HCT116 (cell line): ENCODE measurements around the gene ATXN1. TPM values are rescaled to one million over a fixed set of nuclear protein-coding genes. Genes with fewer than 3 reads are reported as not detected.

Source experiments
- ATAC-seq: fragments of 200-7000 bp; cut with Tn5 transposase; 2 replicates; pipeline ENCODE4 v1.9.1; 2020; ENCODE audit warnings: mild to moderate bottlenecking, moderate library complexity
- BruUV-seq: library from RNA; stranded (reverse); fragments of 400-500 nt; replicated peaks from 2 replicates; lab custom pipeline; 2021; lab: Mats Ljungman, UMichigan
- CTCF ChIA-PET: fragments of 300-600 bp; sonication (Branson Sonifier 250); formaldehyde crosslinking; loops from one replicate; lab custom pipeline; 2021; ENCODE audit warnings: antibody characterized with exemption; lab: Charles Lee
- POLR2A ChIA-PET: fragments of 300-600, 350-600 bp; sonication (Branson Sonifier 250); formaldehyde crosslinking; loops from one replicate; lab custom pipeline; 2021; ENCODE audit warnings: antibody characterized with exemption; lab: Charles Lee
- RAD21 ChIA-PET, 2 experiments: fragments of 300-600 bp; sonication (Branson Sonifier 250); formaldehyde crosslinking; loops; one replicate each; lab custom pipeline; 2023; ENCODE audit warnings: low total read pairs in 2 of 2; ENCODE audit not compliant: uncharacterized antibody in 2 of 2, unreplicated experiment in 2 of 2, low non-redundant PET in 1 of 2; lab: Charles Lee
- DNase-seq: peaks from one replicate; pipeline ENCODE4 v3.0.0-alpha.2; 2010; ENCODE audit warnings: low read depth, low spot score
- H2AFZ ChIP-seq: fragments of 200-600 bp; shearing (Covaris generic), sonication (generic); 2 replicates; pipeline ENCODE4 v1.6.1; 2017; ENCODE audit warnings: low read depth, mixed run types, mixed read lengths, antibody characterized with exemption, low read length; ENCODE audit not compliant: poor library complexity, severe bottlenecking
- H3K27ac ChIP-seq: 2 replicates; pipeline ENCODE4 v1.5.1; 2012; ENCODE audit warnings: low read depth, low read length
- H3K27me3 ChIP-seq: fragments of 200-600 bp; sonication (generic); 2 replicates; pipeline ENCODE4 v1.6.1; 2016; ENCODE audit warnings: mixed run types, low read length, mixed read lengths; ENCODE audit not compliant: insufficient read depth
- H3K36me3 ChIP-seq, 2 experiments: fragments of 200-500 bp in 1 of 2; fragments of 200-600 bp in 1 of 2; sonication (Bioruptor generic) in 1 of 2; sonication (generic) in 1 of 2; 2 replicates each; pipeline versions ENCODE4 v1.5.1 to v1.6.1; 2014 to 2016; ENCODE audit warnings: low read length in 2 of 2, inconsistent platforms in 1 of 2, mixed read lengths in 1 of 2, mixed run types in 1 of 2; ENCODE audit not compliant: insufficient read depth in 2 of 2, control insufficient read depth in 1 of 2
- H3K4me1 ChIP-seq, 2 experiments: fragments of 200-600 bp in 1 of 2; sonication (generic) in 1 of 2; 2 replicates each; pipeline versions ENCODE4 v1.5.1 to v1.6.1; 2012 to 2017; ENCODE audit warnings: low read length in 2 of 2, inconsistent platforms in 1 of 2, mild to moderate bottlenecking in 1 of 2, mixed read lengths in 1 of 2, mixed run types in 1 of 2, moderate library complexity in 1 of 2; ENCODE audit not compliant: insufficient read depth in 2 of 2, control insufficient read depth in 1 of 2
- H3K4me2 ChIP-seq: fragments of 200-600 bp; sonication (generic); 2 replicates; pipeline ENCODE4 v1.6.1; 2017; ENCODE audit warnings: mixed run types, low read length, mixed read lengths
- H3K4me3 ChIP-seq, 2 experiments: fragments of 200-600 bp in 1 of 2; sonication (generic) in 1 of 2; replicated peaks in 1 of 2; 2 replicates each; pipeline ENCODE4 v1.5.1; 2011 to 2016; ENCODE audit warnings: low read length in 2 of 2, control low read depth in 1 of 2, low read depth in 1 of 2, mild to moderate bottlenecking in 1 of 2, mixed read lengths in 1 of 2, mixed run types in 1 of 2
- H3K79me2 ChIP-seq: fragments of 200-600 bp; sonication (generic); 2 replicates; pipeline ENCODE4 v1.6.1; 2017; ENCODE audit warnings: mild to moderate bottlenecking, mixed run types, low read length, moderate library complexity, mixed read lengths; ENCODE audit not compliant: insufficient read depth
- H3K9ac ChIP-seq: fragments of 200-600 bp; sonication (generic); 2 replicates; pipeline ENCODE4 v1.6.1; 2016; ENCODE audit warnings: low read length, mixed read lengths
- H3K9me2 ChIP-seq: fragments of 200-600 bp; sonication (generic), shearing (Covaris generic); 2 replicates; pipeline ENCODE4 v1.6.1; 2017; ENCODE audit warnings: mixed run types, mild to moderate bottlenecking, moderate library complexity; ENCODE audit not compliant: insufficient read depth
- H3K9me3 ChIP-seq, 2 experiments: fragments of 200-500 bp in 1 of 2; fragments of 200-600 bp in 1 of 2; sonication (Bioruptor generic) in 1 of 2; sonication (generic) in 1 of 2; 2 replicates each; pipeline ENCODE4 v1.6.1; 2014 to 2017; ENCODE audit warnings: low read length in 2 of 2, mixed read lengths in 2 of 2, inconsistent platforms in 1 of 2, low read depth in 1 of 2, mild to moderate bottlenecking in 1 of 2, mixed run types in 1 of 2, moderate library complexity in 1 of 2; ENCODE audit not compliant: control insufficient read depth in 1 of 2, insufficient read depth in 1 of 2
- H4K20me1 ChIP-seq: fragments of 200-600 bp; sonication (generic), shearing (Covaris generic); 2 replicates; pipeline ENCODE4 v1.6.1; 2017; ENCODE audit warnings: mixed run types, mild to moderate bottlenecking, moderate library complexity; ENCODE audit not compliant: insufficient read depth
- CEBPB ChIP-seq: IDR thresholded peaks from 2 replicates; pipeline ENCODE4 v1.6.1; 2012; ENCODE audit warnings: low read depth
- EGR1 ChIP-seq: IDR thresholded peaks from 2 replicates; pipeline ENCODE4 v1.6.1; 2012; ENCODE audit warnings: low read depth
- ELF1 ChIP-seq: IDR thresholded peaks from 2 replicates; pipeline ENCODE4 v1.6.1; 2012; ENCODE audit warnings: low read depth, borderline replicate concordance
- EZH2 ChIP-seq: fragments of 200-600 bp; sonication (generic); IDR thresholded peaks from 2 replicates; pipeline ENCODE4 v1.6.1; 2017; ENCODE audit warnings: antibody characterized with exemption, mixed run types
- EZH2phosphoT487 ChIP-seq: fragments of 200-600 bp; IDR thresholded peaks from 2 replicates; pipeline ENCODE4 v1.6.1; 2018; ENCODE audit warnings: antibody characterized with exemption, borderline replicate concordance
- JUND ChIP-seq: IDR thresholded peaks from 2 replicates; pipeline ENCODE4 v1.6.1; 2012
- POLR2A ChIP-seq: IDR thresholded peaks from 2 replicates; pipeline ENCODE4 v1.7.0; 2011; ENCODE audit warnings: borderline replicate concordance; ENCODE audit not compliant: insufficient read depth, insufficient read length; ENCODE audit errors: extremely low read depth
- SIN3A ChIP-seq: IDR thresholded peaks from 2 replicates; pipeline ENCODE4 v1.6.1; 2012; ENCODE audit warnings: low read depth
- TCF7L2 ChIP-seq: IDR thresholded peaks from 2 replicates; pipeline ENCODE4 v1.7.0; 2011; ENCODE audit warnings: borderline replicate concordance, inconsistent platforms; ENCODE audit not compliant: insufficient read depth, insufficient read length; ENCODE audit errors: extremely low read depth
- ZFX ChIP-seq: fragments of 450-650 bp; IDR thresholded peaks from 2 replicates; pipeline ENCODE4 v1.6.1; 2017
- intact Hi-C: fragments of 100-400 bp; cut with micrococcal nuclease; formaldehyde crosslinking; loops from 2 replicates; pipeline ENCODE4 v1.10.0; 2022
- total RNA-seq: library from RNA; stranded (reverse); gene quantifications from one replicate; pipeline ENCODE4 v1.2.1, GENCODE V29; 2021; ENCODE audit not compliant: unreplicated experiment
- TF ChIP-seq, protein P1 (sequence below): IDR thresholded peaks from 2 replicates; pipeline ENCODE4 v1.6.1; 2012
- TF ChIP-seq, protein P2 (sequence below): IDR thresholded peaks from 2 replicates; pipeline ENCODE4 v1.6.1; 2012; ENCODE audit warnings: low read depth
- TF ChIP-seq, protein P3 (sequence below): IDR thresholded peaks from 2 replicates; pipeline ENCODE4 v1.6.1; 2011; ENCODE audit warnings: mild to moderate bottlenecking, low read length, moderate library complexity; ENCODE audit not compliant: insufficient replicate concordance; ENCODE audit errors: extremely low read depth
- TF ChIP-seq, protein P4 (sequence below), 3 experiments: fragments of 200-600 bp in 1 of 3; sonication (generic) in 1 of 3; IDR thresholded peaks in 2 of 3; conservative IDR thresholded peaks in 1 of 3; 2 replicates each; pipeline ENCODE4 v1.5.1; 2012 to 2017; ENCODE audit warnings: low read depth in 2 of 3, low read length in 2 of 3, antibody characterized with exemption in 1 of 3, borderline replicate concordance in 1 of 3, control low read depth in 1 of 3, mild to moderate bottlenecking in 1 of 3, mixed read lengths in 1 of 3, mixed run types in 1 of 3, moderate library complexity in 1 of 3; ENCODE audit not compliant: insufficient read depth in 1 of 3

The ATXN1 gene
- total RNA-seq, 1 experiment from 2014 or later, result 21.0 TPM

DNA sequence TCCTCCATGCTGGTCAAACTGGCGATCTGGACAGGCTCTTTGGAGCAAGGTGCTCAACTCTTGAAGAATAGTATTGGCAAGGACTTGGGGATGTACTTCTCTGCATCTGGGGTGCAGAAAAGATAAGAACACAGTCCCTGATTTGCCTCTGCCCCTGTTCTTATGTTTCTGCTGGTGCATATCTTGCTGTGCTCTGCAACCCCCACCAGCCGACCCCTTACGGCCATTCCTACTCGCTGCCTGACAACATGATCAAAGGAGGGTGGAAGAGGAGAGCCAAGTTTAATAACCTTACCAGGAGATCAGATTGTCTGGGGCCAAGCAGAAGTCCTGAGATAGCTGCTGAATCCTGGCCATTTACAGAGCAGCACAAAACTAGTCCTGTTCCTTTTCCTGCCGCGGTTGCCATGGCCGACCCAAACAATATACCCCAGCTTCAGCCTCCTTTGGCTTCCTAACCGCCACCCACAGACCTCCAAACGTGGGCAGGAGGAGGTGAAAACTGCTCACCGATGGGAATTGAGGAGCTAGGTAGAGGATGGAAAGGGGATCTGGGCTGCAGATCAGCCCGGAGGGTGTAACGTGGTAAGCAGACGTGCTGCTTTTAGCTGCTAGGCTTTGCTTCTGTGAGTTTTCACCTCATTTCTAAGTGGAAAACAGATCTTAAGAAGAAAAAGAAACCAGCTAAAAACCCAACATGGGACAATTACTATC is 60.9 kb downstream of the ATXN1 start:
- no peak overlapping the region for H3K9ac ChIP-seq
- no peaks in the 10 kb centered on the region for H3K9me3 ChIP-seq
- H3K9me2 ChIP-seq, result no peaks in the 10 kb centered on the region
- H3K36me3 ChIP-seq, result no peaks in the 10 kb centered on the region
- ATAC-seq, result no peak
- no peak overlapping the region for H3K4me3 ChIP-seq
- H4K20me1 ChIP-seq, result no peaks in the 10 kb centered on the region
- intact Hi-C loops, result no loop called here
- ChIA-PET RAD21 (no interaction called here), CTCF (no interaction called here), POLR2A (interaction anchor here (0.7 kb wide), 1 partner anchor 164 kb away, joined by 3 read pairs; no protein-coding TSS in a partner anchor)
- peaks cover 0 to 17% of the 10 kb centered on the region in 2 experiments; a peak in 1 of 4 replicates for H3K4me1 ChIP-seq
- H3K27ac ChIP-seq, result no peak overlapping the region
- no peak overlapping the region for H3K4me2 ChIP-seq
- H3K79me2 ChIP-seq, result no peaks in the 10 kb centered on the region
- H3K27me3 ChIP-seq, result no peaks in the 10 kb centered on the region
- no peak for TF ChIP-seq ZFX
- no peak for TF ChIP-seq EGR1
- TF ChIP-seq POLR2A, result no peak
- no peak for TF ChIP-seq TCF7L2
- TF ChIP-seq, protein P1, sequence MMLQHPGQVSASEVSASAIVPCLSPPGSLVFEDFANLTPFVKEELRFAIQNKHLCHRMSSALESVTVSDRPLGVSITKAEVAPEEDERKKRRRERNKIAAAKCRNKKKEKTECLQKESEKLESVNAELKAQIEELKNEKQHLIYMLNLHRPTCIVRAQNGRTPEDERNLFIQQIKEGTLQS, result no peak
- TF ChIP-seq ELF1, result no peak
- TF ChIP-seq, protein P2, sequence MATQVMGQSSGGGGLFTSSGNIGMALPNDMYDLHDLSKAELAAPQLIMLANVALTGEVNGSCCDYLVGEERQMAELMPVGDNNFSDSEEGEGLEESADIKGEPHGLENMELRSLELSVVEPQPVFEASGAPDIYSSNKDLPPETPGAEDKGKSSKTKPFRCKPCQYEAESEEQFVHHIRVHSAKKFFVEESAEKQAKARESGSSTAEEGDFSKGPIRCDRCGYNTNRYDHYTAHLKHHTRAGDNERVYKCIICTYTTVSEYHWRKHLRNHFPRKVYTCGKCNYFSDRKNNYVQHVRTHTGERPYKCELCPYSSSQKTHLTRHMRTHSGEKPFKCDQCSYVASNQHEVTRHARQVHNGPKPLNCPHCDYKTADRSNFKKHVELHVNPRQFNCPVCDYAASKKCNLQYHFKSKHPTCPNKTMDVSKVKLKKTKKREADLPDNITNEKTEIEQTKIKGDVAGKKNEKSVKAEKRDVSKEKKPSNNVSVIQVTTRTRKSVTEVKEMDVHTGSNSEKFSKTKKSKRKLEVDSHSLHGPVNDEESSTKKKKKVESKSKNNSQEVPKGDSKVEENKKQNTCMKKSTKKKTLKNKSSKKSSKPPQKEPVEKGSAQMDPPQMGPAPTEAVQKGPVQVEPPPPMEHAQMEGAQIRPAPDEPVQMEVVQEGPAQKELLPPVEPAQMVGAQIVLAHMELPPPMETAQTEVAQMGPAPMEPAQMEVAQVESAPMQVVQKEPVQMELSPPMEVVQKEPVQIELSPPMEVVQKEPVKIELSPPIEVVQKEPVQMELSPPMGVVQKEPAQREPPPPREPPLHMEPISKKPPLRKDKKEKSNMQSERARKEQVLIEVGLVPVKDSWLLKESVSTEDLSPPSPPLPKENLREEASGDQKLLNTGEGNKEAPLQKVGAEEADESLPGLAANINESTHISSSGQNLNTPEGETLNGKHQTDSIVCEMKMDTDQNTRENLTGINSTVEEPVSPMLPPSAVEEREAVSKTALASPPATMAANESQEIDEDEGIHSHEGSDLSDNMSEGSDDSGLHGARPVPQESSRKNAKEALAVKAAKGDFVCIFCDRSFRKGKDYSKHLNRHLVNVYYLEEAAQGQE, result no peak
- TF ChIP-seq SIN3A, result no peak
- TF ChIP-seq CEBPB, result no peak
- no peak for TF ChIP-seq JUND
- TF ChIP-seq, protein P3, sequence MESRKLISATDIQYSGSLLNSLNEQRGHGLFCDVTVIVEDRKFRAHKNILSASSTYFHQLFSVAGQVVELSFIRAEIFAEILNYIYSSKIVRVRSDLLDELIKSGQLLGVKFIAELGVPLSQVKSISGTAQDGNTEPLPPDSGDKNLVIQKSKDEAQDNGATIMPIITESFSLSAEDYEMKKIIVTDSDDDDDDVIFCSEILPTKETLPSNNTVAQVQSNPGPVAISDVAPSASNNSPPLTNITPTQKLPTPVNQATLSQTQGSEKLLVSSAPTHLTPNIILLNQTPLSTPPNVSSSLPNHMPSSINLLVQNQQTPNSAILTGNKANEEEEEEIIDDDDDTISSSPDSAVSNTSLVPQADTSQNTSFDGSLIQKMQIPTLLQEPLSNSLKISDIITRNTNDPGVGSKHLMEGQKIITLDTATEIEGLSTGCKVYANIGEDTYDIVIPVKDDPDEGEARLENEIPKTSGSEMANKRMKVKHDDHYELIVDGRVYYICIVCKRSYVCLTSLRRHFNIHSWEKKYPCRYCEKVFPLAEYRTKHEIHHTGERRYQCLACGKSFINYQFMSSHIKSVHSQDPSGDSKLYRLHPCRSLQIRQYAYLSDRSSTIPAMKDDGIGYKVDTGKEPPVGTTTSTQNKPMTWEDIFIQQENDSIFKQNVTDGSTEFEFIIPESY, result no peak
- TF ChIP-seq, protein P4, sequence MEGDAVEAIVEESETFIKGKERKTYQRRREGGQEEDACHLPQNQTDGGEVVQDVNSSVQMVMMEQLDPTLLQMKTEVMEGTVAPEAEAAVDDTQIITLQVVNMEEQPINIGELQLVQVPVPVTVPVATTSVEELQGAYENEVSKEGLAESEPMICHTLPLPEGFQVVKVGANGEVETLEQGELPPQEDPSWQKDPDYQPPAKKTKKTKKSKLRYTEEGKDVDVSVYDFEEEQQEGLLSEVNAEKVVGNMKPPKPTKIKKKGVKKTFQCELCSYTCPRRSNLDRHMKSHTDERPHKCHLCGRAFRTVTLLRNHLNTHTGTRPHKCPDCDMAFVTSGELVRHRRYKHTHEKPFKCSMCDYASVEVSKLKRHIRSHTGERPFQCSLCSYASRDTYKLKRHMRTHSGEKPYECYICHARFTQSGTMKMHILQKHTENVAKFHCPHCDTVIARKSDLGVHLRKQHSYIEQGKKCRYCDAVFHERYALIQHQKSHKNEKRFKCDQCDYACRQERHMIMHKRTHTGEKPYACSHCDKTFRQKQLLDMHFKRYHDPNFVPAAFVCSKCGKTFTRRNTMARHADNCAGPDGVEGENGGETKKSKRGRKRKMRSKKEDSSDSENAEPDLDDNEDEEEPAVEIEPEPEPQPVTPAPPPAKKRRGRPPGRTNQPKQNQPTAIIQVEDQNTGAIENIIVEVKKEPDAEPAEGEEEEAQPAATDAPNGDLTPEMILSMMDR (IDR thresholded peaks at IDR 0.05 in 2 of 3, conservative IDR thresholded peaks at IDR 0.05 in 1 of 3; ENCODE audit: borderline replicate concordance in 1 of 3, insufficient read depth in 1 of 3, low read depth in 2 of 3, low read length in 2 of 3), result no peak
- TF ChIP-seq EZH2phosphoT487, result no peak
- TF ChIP-seq EZH2, result no peak
- TF ChIP-seq, all 23 proteins: peak for 0
- H2AFZ ChIP-seq, result no peak overlapping the region
- no TSS peak for BruUV-seq
- DNase-seq, result no peak
